ACC112 (cell line): ENCODE results near the gene OR5H15.
"Not testable (repeated sequence)": the region's sequence is repeated elsewhere in the genome, so short reads cannot be mapped to it uniquely, and the experiment has no call there.

Experiments
- H2AFZ ChIP-seq: fragments of 200-600 bp; sonication (generic); one replicate; pipeline ENCODE4 v1.6.0; 2017; ENCODE audit warnings: antibody characterized with exemption, low read length; ENCODE audit not compliant: unreplicated experiment
- H3K27ac ChIP-seq: fragments of 200-600 bp; sonication (generic); 2 replicates; pipeline ENCODE4 v1.5.1; 2014; ENCODE audit warnings: low read depth, mild to moderate bottlenecking, antibody characterized with exemption, low read length, moderate library complexity
- H3K27me3 ChIP-seq: fragments of 200-600 bp; sonication (generic); 2 replicates; pipeline ENCODE4 v1.6.1; 2014; ENCODE audit warnings: mild to moderate bottlenecking, antibody characterized with exemption, low read length, moderate library complexity, mixed read lengths; ENCODE audit not compliant: insufficient read depth
- H3K36me3 ChIP-seq: fragments of 200-600 bp; sonication (generic); 2 replicates; pipeline ENCODE4 v1.6.1; 2016; ENCODE audit warnings: mild to moderate bottlenecking, antibody characterized with exemption, low read length, moderate library complexity, mixed read lengths; ENCODE audit not compliant: insufficient read depth
- H3K4me1 ChIP-seq: fragments of 200-600 bp; sonication (generic); one replicate; pipeline ENCODE4 v1.6.1; 2016; ENCODE audit warnings: low read length, mixed read lengths; ENCODE audit not compliant: insufficient read depth, unreplicated experiment, control insufficient read depth
- H3K4me3 ChIP-seq: fragments of 200-600 bp; sonication (generic); 2 replicates; pipeline ENCODE4 v1.5.1; 2014; ENCODE audit warnings: mild to moderate bottlenecking, low read depth, low read length
- H3K79me2 ChIP-seq: fragments of 200-600 bp; sonication (generic); one replicate; pipeline ENCODE4 v1.6.0; 2016; ENCODE audit warnings: low read length; ENCODE audit not compliant: control insufficient read depth, unreplicated experiment, insufficient read depth

Gene OR5H15

DNA sequence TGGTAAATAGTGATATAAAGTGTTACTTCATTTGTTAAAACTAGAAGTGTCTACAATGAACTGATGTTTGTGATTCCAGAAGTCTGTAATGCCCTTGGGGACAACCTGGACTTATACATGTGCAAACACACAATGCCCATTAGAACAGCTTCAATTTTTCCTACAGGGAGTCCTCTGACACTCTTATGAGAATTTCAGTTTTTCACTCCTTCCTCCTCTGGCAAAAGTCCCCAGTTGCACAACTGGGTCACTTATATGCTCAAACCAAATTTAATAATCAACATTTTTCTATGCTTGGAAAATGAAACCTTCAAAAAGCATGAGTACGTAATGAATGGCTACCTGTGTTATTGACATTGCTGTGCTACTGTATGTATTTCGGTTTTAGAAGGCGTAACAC is at the start of gene OR5H15:
Gene OR5H15 (plus strand): TSS at position 301 of the 400 bp plus-strand sequence. CDS start 2,004 bp downstream, outside the sequence.
- Histone ChIP-seq H3K27me3 (no peaks in the 10 kb centered on the region), H3K4me3 (no peak within 1 kb of the TSS), H3K27ac (no peak within 1 kb of the TSS), H3K4me1 (no peaks in the 10 kb centered on the region), H2AFZ (no peak within 1 kb of the TSS), H3K36me3 (no peaks in the 10 kb centered on the region), H3K79me2 (no peaks in the 10 kb centered on the region)

DNA sequence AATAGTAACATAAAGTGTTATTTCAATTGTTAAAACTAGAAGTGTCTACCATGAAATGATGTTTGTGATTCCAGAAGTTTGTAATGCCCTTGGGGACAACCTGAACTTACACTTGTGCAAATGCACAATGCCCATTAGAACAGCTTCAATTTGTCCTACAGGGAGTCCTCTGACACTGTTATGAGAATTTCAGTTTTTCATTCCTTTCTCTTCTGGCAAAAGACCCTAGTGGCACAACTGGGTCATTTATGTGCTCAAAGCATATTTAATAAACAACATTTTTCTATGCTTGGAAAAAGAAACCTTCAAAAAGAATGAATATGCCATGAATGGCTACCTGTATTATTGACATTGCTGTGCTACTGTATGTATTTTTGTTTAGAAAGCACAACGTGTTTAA is 36.1 kb upstream of the OR5H15 start, which contains the start of gene OR5H1:
Gene OR5H1 (plus strand): TSS at position 301 of the 400 bp plus-strand sequence. CDS start 1,977 bp downstream, outside the sequence.
- Histone ChIP-seq H3K4me1 (no peaks in the 10 kb centered on the region), H3K79me2 (no peaks in the 10 kb centered on the region), H2AFZ (no peak within 1 kb of the TSS), H3K27ac (no peak within 1 kb of the TSS), H3K36me3 (no peaks in the 10 kb centered on the region), H3K4me3 (no peak within 1 kb of the TSS), H3K27me3 (no peaks in the 10 kb centered on the region)

DNA sequence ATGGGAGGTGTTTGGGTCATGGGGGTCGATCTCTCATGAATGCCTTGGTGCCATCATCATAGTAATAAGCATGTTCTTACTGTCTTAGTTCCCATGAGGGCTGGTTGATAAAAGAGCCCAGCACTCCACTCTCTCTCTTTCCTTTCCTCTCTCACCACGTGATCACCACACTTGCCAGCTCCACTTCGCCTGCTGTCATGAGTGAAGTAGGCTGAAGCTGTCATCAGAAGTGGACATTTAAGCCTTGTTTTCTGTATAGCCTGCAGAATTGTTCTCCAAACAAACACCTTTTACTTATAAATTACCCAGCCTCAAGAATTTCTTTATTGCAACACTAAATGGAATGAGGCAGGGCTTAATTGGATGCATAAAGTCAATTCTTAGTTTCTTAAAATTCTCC is 29.9 kb upstream of the OR5H15 start:
- H3K27me3 ChIP-seq: no peaks in the 10 kb centered on the region
- H3K36me3 ChIP-seq: no peaks in the 10 kb centered on the region
- H3K4me3 ChIP-seq: no peak overlapping the region
- H3K4me1 ChIP-seq: no peaks in the 10 kb centered on the region
- no peak overlapping the region for H3K27ac ChIP-seq
- no peak overlapping the region for H2AFZ ChIP-seq
- H3K79me2 ChIP-seq: no peaks in the 10 kb centered on the region

DNA sequence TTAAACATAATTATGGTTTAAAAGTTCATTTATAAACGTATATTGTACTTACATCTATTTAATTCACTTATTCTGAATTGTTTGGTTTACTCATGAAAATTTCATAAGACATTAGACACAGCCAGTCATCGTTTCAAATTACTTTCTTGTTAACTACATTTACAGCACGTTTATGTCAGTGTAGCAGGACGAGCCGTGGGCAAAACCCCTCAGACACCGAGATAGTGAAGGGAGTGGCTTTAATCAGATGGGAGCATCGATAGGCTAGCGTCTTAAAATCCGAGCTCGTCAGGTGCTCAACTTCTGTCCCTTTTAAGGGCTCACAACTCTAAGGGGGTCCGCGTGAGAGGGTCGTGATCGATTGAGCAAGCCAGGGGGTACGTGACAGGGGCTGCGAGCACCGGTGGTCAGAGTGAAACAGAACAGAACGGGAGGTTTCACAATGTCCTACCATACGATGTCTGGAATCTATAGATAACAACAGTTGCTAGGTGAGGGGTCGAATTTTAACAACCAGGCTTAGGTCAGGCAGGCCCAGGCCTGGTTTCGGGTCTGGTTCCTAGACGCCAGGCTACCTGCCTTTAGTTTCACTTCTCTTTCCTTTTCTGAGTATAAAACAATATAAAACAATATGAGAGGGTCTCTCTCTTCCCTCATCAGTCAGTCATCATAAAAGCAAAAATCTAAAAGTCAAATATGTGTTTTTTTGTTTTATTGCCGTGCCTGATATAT is 28.5 kb upstream of the OR5H15 start:
- not testable (repeated sequence) for H3K27ac ChIP-seq, H3K27me3 ChIP-seq, H3K4me1 ChIP-seq, H2AFZ ChIP-seq, H3K4me3 ChIP-seq, H3K36me3 ChIP-seq, H3K79me2 ChIP-seq

DNA sequence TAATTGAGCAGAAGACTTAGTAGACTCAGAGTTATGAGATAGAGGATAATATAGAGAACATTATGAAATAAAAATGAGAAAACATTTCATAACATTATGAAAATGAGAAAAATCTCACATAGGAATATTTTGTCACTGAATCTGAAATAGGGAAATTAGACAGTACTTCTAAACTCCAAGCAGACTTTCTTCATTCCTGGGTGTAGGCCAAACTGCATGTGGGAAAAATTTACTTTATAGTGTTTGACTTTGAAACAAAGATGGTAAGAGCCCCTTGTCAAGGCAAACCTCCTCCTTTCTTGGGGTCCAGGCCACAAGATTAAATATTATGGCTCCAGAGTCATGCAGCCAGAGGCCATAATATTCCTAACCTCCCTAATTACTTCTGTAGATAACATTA is 26.0 kb upstream of the OR5H15 start:
- Histone ChIP-seq H3K27ac (no peak overlapping the region), H3K79me2 (no peaks in the 10 kb centered on the region), H2AFZ (no peak overlapping the region), H3K36me3 (no peaks in the 10 kb centered on the region), H3K27me3 (no peaks in the 10 kb centered on the region; the same call in 1 of the 2 replicates), H3K4me3 (no peak overlapping the region), H3K4me1 (no peaks in the 10 kb centered on the region)

DNA sequence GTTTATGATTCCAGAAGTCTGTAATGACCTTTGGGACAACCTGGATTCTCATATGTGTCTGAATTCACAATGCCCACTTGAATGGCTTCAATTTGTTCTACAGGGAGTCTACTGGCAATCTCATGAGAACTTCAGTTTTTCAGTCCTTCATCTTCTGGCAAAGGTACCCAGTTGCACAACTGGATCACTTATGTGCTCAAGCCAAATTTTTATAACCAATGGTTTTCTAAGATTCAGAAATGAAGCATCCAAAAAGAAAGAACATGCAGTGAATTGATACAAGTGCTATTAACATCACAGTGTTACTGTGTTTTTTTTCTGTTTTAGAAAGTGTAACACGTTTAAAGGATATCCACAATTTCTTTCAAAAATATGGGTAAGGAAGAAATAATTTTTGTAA is 19.3 kb upstream of the OR5H15 start, which contains the start of gene OR5H14:
Gene OR5H14 (plus strand): TSS at position 301 of the 400 bp plus-strand sequence. CDS start 1,907 bp downstream, outside the sequence.
- peaks cover 5% of the 10 kb centered on the region; the same call in 1 of the 2 replicates for H3K27me3 ChIP-seq
- H2AFZ ChIP-seq: no peak within 1 kb of the TSS
- no peaks in the 10 kb centered on the region for H3K4me1 ChIP-seq
- no peak within 1 kb of the TSS for H3K4me3 ChIP-seq
- no peaks in the 10 kb centered on the region for H3K36me3 ChIP-seq
- H3K79me2 ChIP-seq: no peaks in the 10 kb centered on the region
- no peak within 1 kb of the TSS for H3K27ac ChIP-seq

DNA sequence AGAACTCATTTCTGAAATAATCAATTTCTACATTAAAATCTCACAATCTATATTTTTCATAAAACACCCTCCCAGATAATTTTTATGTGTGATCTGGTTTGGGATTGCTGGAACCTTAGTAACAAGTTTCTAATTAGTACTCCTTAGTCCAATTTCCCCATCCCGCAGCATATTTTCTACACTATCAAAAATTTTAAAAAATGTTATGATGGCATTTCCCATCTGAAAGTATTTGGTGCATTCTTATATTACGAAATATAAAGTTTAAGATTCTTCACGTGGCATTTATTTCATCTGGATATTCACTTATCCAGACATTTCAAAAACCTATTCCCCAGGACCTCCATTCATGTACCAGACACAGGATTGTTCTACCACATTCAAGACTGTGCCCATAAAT is 17.7 kb upstream of the OR5H15 start:
- no peak overlapping the region for H2AFZ ChIP-seq
- no peak overlapping the region for H3K27ac ChIP-seq
- H3K36me3 ChIP-seq: no peaks in the 10 kb centered on the region
- 0 out of 2 replicates have a peak, but pooled peaks cover 5% of the 10 kb centered on the region for H3K27me3 ChIP-seq
- no peaks in the 10 kb centered on the region for H3K79me2 ChIP-seq
- H3K4me3 ChIP-seq: no peak overlapping the region
- no peaks in the 10 kb centered on the region for H3K4me1 ChIP-seq

DNA sequence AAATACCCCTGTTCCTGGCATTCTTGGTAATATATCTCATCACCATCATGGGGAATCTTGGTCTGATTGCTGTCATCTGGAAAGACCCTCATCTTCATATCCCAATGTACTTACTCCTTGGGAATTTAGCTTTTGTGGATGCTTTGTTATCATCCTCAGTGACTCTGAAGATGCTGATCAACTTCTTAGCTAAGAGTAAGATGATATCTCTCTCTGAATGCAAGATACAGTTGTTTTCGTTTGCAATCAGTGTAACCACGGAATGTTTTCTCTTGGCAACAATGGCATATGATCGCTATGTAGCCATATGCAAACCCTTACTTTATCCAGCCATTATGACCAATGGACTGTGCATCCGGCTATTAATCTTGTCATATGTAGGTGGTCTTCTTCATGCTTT is 17.0 kb upstream of the OR5H15 start:
- not testable (repeated sequence) for H3K79me2 ChIP-seq, H3K27ac ChIP-seq, H3K4me3 ChIP-seq, H2AFZ ChIP-seq, H3K4me1 ChIP-seq, H3K27me3 ChIP-seq, H3K36me3 ChIP-seq

DNA sequence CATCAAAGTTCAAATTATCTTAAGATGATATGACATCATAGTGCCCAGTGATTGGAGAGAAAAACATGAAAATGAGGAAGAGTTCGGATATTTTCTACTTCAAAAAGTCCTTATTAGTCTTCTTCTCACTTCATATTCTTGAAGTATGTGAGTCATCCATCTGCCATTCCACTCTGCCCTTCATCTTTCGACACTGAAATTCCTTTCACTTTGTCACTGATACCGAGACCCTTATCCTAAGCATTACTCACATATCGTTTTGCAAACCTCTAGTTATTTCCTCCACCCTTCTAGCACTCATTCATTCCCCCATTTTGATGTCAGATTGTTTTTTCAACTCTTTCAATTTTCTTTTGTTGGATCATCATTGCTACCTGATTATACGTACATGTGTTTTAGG is 15.3 kb upstream of the OR5H15 start:
- no peak overlapping the region for H3K27ac ChIP-seq
- H3K36me3 ChIP-seq: no peaks in the 10 kb centered on the region

DNA sequence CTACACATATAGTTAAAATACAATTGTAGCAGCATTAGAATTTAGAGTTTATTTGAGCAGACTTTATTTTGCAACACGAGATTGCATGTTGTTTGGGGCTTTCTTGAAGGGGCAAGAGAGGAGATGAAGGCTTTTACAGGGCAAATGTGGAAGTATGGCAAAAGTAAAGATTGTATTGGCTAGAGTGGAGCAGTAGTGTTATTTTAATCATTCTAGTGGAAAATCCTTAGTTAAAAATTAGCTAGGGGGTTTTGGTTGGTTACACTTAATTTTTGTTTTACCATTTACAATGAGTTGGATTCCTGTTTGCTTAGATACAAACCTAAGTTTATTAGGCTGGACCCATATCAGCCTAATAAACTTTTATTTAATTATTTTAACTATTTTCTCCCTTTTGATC is 4.6 kb downstream of the OR5H15 start:
- H2AFZ ChIP-seq: no peak overlapping the region

More for the DNA sequence above, 15.3 kb upstream of the OR5H15 start:
- Histone ChIP-seq H3K4me1 (no peaks in the 10 kb centered on the region), H2AFZ (no peak overlapping the region), H3K4me3 (no peak overlapping the region), H3K27me3 (peaks cover 6% of the 10 kb centered on the region; the same call in 1 of the 2 replicates), H3K79me2 (no peaks in the 10 kb centered on the region)

DNA sequence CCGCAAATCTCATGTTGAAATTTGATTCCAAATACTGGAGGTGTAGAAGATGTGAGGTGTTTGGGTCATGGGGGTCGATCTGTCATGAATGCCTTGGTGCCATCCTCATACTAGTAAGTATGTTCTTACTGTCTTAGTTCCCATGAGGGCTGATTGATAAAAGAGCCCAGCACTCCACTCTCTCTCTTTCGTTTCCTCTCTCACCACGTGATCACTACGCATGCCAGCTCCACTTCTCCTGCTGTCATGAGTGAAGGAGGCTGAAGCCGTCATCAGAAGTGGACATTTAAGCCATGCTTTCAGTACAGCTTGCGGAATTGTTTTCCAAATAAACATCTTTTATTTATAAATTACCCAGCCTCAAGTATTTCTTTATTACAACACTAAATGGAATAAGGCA is 6.1 kb downstream of the OR5H15 start:
- H3K27me3 ChIP-seq: no peaks in the 10 kb centered on the region
- no peaks in the 10 kb centered on the region for H3K36me3 ChIP-seq
- H3K27ac ChIP-seq: no peak overlapping the region
- H3K4me1 ChIP-seq: no peaks in the 10 kb centered on the region
- no peak overlapping the region for H2AFZ ChIP-seq
- H3K4me3 ChIP-seq: no peak overlapping the region
- H3K79me2 ChIP-seq: no peaks in the 10 kb centered on the region

More for the DNA sequence above, 4.6 kb downstream of the OR5H15 start:
- no peak overlapping the region for H3K4me3 ChIP-seq
- H3K79me2 ChIP-seq: no peaks in the 10 kb centered on the region
- H3K4me1 ChIP-seq: no peaks in the 10 kb centered on the region
- H3K36me3 ChIP-seq: no peaks in the 10 kb centered on the region
- no peaks in the 10 kb centered on the region for H3K27me3 ChIP-seq
- H3K27ac ChIP-seq: no peak overlapping the region
